ENCODE results near the gene CLDN10.

GRCh38 chr13:95564733-95565291 lies 12.3 kb downstream of the CLDN10 start:
- TF ChIP-seq CTCF (IDR thresholded peaks at IDR 0.05), result no peak
- TF ChIP-seq EZH2 (IDR thresholded peaks at IDR 0.05; ENCODE audit: borderline replicate concordance, insufficient read depth, low read depth, low read length, poor library complexity, severe bottlenecking), result no peak

Data from B cell (primary cell).